ENCODE measurements around the gene MRPL55.

The MRPL55 gene

GRCh38 chr1:228109073-228109961 is at the start of gene MRPL55:
MRPL55 (minus strand) TSS chr1:228109299; CDS start chr1:228108260, 1,039 bp downstream.
- DNase-seq, result peak; percentile 98 to 99

GRCh38 chr1:228158151-228159007 is 49.3 kb upstream of the MRPL55 start:
- no peak for DNase-seq

- no peak for DNase-seq
Observed at GRCh38 chr1:228157729-228158126, 48.6 kb upstream of the MRPL55 start.

- DNase-seq, result no peak
Observed at GRCh38 chr1:228156941-228157728, 48.0 kb upstream of the MRPL55 start.

- no peak for DNase-seq
Observed at GRCh38 chr1:228156515-228156881, 47.4 kb upstream of the MRPL55 start.

GRCh38 chr1:228155596-228156514 is 46.8 kb upstream of the MRPL55 start:
- no peak for DNase-seq

- DNase-seq, result peak; percentile 38 to 39
Observed at GRCh38 chr1:228154670-228155571, 45.8 kb upstream of the MRPL55 start.

- no peak for DNase-seq
Observed at GRCh38 chr1:228154021-228154669, 45.0 kb upstream of the MRPL55 start.

- DNase-seq, result no peak
Observed at GRCh38 chr1:228152918-228153258, 43.8 kb upstream of the MRPL55 start.

GRCh38 chr1:228152097-228152917 is 43.2 kb upstream of the MRPL55 start:
- DNase-seq, result no peak

GRCh38 chr1:228151180-228151925 is 42.3 kb upstream of the MRPL55 start:
- no peak for DNase-seq

GRCh38 chr1:228150461-228151179 is 41.5 kb upstream of the MRPL55 start:
- DNase-seq, result no peak

GRCh38 chr1:228150120-228150460 is 41.0 kb upstream of the MRPL55 start:
- DNase-seq, result no peak

- DNase-seq, result no peak
Observed at GRCh38 chr1:228149406-228150119, 40.5 kb upstream of the MRPL55 start, which contains the start of gene GJC2. GJC2 (plus strand) TSS chr1:228149930; CDS start chr1:228157759, 7,829 bp downstream.

- no peak for DNase-seq
Observed at GRCh38 chr1:228148935-228149405, 39.9 kb upstream of the MRPL55 start.

GRCh38 chr1:228148196-228148861 is 39.2 kb upstream of the MRPL55 start:
- DNase-seq, result no peak

All from stimulated activated CD4-positive, alpha-beta T cell treated with anti-CD3 and anti-CD28 coated beads, Interleukin-2, amount 100 ng/mL, for 24 hours (primary cell).